NCI-H345 treated with DMSO at 0.1 percent for 48 hours (cell line): ENCODE measurements around the gene C19orf73.
"Not testable (repeated sequence)": the region's sequence is repeated elsewhere in the genome, so short reads cannot be mapped to it uniquely, and the experiment has no call there.

ENCODE experiments used
- DNase-seq: peaks from one replicate; lab custom pipeline; 2025; ENCODE audit not compliant: unreplicated experiment; lab: John Stamatoyannopoulos, UW

Gene C19orf73

DNA sequence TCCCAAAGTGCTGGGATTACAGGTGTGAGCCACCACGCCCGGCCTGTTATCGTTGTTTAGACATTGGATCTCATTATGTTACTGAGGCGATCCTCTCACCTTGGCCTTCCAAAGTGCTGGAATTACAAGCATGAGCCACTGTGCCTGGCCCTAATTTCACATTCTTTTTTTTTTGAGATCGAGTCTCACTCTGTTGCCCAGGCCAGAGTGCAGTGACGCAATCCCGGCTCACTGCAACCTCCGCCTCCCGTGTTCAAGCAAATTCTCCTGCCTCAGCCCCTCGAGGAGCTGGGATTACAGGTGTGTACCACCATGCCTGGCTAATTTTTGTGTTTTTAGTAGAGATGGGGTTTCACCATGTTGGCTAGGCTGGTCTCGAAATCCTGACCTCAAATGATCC, 4.3 kb upstream of the C19orf73 start:
- DNase-seq = not testable (repeated sequence)

DNA sequence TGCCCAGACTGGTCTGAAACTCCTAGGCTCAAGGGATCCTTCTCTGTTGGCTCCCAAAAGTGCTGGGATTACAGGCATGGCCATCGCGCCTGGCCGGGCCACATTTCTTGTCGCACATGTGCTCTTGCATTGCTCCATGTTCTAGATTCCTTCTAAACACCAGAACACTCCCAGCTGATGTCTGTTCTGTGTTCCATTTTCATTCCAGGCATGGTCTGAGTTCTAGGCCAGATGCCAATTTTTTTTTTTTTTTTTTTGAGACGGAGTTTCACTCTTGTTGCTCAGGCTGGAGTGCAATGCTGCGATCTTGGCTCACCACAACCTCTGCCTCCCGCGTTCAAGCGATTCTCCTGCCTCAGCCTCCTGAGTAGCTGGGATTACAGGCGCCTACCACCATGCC, 2.9 kb upstream of the C19orf73 start:
- DNase-seq = not testable (repeated sequence)

DNA sequence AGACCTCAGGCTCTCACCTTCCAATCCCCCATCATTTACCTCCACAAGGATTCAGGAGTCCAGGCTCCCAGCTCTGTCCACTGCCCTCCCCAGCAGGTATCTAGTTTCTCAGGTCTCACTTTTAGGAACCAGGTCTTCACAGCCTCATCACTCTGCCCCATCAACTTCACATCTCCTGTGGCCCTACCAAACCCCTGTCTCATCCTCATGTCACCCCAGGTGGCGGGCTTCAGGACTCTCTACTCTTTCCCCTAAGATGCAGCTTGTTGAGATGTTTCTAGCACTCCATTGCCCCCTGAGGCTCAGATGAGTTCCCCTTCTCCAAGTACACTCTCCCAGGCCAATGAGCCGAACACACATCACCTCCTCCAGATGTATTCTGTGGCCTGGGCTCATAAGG, 1.9 kb upstream of the C19orf73 start:
- DNase-seq = no peak

DNA sequence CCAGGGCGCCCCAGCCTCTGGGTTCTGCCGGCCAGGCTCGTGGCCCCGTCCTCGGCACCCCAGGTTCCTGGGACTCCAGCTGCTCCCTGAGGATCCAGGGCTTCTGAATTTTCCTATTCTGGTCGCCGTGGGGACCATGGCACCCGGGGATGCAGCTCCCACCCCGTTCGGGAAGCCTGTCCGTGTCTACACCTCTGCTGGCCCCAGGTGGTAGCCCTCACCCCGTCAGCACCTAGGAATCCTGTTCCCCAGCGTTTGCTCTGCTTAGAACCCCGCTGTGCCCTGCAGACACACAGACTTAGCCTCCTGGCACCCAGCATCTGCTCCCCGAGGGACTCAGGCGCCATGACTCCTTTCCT, 1.4 kb upstream of the C19orf73 start:
- DNase-seq = no peak

DNA sequence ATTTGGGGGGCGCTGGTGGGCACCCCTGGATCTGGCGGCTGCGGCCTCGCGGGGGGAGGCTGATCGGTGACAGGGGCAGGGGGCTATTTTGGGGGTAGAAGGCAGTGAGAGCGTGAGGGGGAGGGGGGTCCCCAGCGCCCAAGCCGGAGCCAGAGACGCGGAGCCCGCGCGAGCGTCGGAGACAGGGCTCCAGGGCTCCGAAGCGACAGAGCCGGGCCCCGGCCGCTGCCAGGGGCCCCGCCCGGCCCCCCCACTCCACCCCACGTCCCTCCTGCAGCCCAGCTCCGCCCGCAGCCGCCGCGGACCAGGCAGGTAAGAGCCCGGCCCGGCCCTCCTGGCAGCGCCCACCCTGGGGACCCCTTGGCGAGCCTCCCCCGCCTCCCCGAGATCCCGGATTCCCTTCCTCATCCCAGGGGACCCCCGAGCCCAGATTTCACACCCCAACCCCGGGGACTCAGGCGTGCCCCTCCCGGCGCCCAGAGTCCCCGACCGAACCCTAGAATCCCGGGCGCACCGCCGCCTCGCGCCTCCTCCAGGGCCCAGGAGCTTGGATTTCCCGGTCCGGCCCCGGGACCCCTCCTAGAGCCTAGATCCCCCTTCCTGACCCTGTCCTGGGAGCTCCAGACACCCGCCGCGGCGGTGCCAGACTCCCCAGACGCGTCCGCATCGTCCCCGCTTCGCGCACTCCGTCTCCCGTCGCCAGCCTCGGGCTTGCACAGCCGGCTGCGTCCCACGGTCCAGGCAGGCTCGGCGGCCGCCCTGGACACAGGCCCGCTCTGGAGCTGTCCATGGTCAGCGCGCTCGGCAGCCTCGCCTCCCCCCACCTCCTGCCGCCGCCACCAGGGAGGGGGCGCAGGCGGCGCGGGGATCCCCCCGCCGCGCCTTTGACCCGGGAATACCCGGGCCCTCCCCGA, 725 bp upstream of the C19orf73 start, which contains the start of gene PPFIA3:
Gene PPFIA3 (plus strand): TSS at position 134 of the 914 bp plus-strand sequence. CDS start 8,330 bp downstream, outside the sequence.
- DNase-seq = no peak

- DNase-seq = no peak
Measured at GRCh38 chr19:49117677-49118564, 1.0 kb downstream of the C19orf73 start.

DNA sequence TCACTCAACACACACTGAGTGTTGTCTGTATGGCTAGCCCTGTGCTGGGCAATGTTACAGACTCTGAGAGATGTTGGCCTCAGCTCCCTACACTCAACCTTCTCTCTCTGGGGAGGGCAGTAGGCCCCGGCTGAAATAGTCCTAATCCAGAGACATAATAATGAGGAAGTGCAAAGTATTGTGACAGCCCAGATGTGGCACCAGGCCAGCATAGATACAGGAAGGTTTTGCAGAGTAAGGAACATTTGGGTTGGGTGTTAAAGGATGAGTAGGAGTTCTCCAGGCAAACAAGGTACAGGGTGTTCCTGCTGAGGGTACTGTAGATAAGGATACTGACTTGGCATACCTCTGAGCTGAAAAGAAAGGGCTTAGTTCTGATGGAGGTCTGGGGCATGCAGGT, 2.4 kb downstream of the C19orf73 start:
- no peak for DNase-seq

- no peak for DNase-seq
Measured at GRCh38 chr19:49114630-49115363, 4.1 kb downstream of the C19orf73 start.

- DNase-seq = peak; percentile 17
Measured at GRCh38 chr19:49113762-49114629, 4.9 kb downstream of the C19orf73 start, which contains the start of gene LIN7B. LIN7B (plus strand) TSS chr19:49114370; CDS start chr19:49114405, 35 bp downstream.

DNA sequence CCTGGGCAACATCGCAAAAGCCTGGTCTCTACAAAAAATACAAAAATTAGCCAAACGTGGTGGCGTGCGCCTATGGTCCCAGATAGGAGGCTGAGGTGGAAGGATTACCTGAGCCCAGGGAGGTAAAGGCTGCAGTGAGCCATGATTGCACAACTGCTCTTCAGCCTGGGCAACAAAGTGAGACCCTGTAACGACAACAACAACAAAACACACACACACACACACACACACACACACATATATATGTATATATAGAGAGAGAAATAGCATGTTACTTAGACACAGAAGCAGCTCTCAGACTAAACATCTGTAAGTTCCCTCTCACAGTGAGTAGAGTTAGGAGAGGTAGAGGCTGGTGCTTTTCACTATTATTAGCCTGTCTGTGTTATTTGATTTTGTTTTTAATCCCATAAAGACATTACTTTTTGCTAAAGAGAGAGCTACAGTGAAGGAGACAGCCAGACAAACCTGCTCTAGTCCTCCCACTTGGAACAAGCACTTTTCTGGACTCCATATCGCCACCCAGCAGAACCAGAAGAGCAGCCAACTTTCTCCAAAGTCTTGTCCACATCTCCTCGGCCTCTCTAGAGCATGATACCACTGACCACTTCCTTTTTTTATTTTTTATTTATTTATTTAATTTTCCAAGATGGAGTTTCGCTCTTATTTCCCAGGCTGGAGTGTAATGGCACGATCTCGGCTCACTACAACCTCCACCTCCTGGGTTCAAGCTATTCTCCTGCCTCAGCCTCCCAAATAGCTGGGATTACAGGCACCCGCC, 7.5 kb downstream of the C19orf73 start:
- no peak for DNase-seq

DNA sequence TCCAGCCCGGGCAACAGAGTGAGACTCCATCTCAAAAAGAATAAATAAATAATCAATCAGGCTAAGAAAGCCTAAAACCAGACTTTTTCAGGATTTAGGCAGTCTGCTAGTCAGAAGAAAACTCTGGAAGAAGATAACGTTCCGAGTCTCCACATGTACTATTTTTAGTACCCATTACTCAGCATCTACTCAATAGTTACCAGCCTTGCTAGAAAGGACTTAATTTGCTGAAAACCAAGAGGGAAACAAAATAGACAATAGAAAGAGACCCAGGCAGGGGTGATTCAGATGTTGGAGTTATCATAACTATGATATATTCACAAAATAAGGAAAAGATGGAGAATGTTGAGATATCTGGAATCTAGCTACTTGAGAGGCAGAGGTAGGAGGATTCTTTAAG, 8.4 kb downstream of the C19orf73 start:
- no peak for DNase-seq

GRCh38 chr19:49109569-49110233, 9.2 kb downstream of the C19orf73 start:
- no peak for DNase-seq

GRCh38 chr19:49109051-49109450, 9.9 kb downstream of the C19orf73 start:
- DNase-seq = no peak

- DNase-seq = no peak
Measured at GRCh38 chr19:49107625-49108459, 11.1 kb downstream of the C19orf73 start.

- DNase-seq = no peak
Measured at GRCh38 chr19:49106648-49107135, 12.3 kb downstream of the C19orf73 start.

DNA sequence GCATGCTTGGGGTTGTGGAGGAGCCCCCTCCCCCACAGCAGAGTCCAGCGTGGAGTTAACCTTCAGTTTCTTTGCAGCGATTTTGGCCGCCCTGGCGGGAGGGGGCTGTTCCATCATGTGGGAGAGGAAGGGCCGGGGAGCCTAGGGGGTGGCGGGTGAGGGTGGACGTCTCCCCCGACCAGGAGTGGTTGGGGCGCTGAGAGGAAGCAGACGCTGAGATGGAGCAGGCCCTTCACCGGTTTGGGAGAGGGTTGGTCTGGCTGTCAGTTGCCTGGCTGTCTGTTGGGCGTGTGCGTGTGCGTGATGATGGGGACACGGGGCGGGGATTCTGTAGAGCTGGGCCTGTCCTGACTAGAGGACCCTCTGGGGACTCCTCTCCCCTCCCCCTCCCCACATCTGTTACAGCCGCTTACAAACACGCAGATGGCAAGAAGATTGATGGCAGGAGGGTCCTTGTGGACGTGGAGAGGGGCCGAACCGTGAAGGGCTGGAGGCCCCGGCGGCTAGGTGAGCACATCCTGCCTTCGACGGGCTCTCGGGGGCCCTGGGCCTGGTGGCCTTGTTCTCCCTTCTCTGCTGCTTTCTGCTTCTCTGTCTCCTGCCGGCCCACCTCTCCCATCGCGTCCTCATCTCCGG, 14.6 kb downstream of the C19orf73 start:
- DNase-seq = no peak
